Measurements from ENCODE around the gene ZSCAN5C.
"Not testable (repeated sequence)": the region's sequence is repeated elsewhere in the genome, so short reads cannot be mapped to it uniquely, and the experiment has no call there.

ZSCAN5C gene

DNA sequence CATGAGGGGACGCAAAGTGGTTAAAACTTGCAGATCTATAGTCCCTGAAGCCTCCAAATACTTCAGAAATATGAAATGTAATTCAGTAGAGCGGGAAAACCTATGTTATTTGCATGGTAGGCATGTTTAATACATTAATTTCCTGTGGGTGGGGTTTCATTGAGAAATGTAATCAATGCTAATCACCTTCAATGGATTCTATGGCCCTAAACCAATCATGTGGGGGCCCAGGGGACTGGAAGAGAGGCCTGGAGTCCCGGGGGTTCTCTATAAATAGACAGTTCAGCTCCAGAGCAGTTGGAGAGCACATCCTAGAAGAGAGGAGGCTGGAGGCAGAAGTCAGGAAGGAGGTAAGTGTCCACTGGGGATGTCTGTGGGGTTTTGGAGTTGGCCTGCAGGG is at the start of gene ZSCAN5C:
ZSCAN5C (plus strand) TSS at position 301 of the 400 bp plus-strand sequence. CDS start 3,641 bp downstream, outside the sequence.
- no peak for DNase-seq

- DNase-seq, result no peak
Observed at GRCh38 chr19:56152644-56153043, 49.4 kb upstream of the ZSCAN5C start.

GRCh38 chr19:56153507-56153906 is 48.6 kb upstream of the ZSCAN5C start:
- no peak for DNase-seq

- peak in 1 of 2 experiments; percentile 45 for DNase-seq
Observed at GRCh38 chr19:56155124-56155687, 46.9 kb upstream of the ZSCAN5C start.

GRCh38 chr19:56156768-56157167 is 45.3 kb upstream of the ZSCAN5C start:
- DNase-seq, result no peak

GRCh38 chr19:56158170-56158757 is 43.8 kb upstream of the ZSCAN5C start:
- DNase-seq, result no peak

- no peak for DNase-seq
Observed at GRCh38 chr19:56159009-56159559, 43.0 kb upstream of the ZSCAN5C start.

DNA sequence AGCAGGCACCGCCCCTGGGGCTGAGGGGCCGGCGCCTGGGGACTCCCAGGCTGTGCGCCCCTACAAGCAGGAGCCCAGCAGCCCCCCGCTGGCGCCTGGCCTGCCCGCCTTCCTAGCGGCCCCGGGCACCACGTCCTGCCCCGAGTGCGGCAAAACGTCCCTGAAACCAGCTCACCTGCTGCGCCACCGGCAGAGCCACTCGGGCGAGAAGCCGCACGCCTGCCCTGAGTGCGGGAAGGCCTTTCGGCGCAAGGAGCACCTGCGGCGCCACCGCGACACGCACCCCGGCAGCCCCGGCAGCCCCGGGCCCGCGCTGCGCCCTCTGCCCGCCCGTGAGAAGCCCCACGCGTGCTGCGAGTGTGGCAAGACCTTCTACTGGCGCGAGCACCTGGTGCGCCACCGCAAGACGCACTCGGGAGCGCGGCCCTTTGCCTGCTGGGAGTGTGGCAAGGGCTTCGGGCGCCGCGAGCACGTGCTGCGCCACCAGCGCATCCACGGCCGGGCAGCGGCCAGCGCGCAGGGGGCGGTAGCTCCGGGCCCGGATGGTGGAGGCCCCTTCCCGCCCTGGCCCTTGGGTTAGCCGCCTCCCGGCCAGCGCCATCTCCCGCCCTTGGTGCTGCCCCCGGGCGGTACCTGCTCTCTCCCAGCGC is 42.3 kb upstream of the ZSCAN5C start:
- no peak for DNase-seq

DNA sequence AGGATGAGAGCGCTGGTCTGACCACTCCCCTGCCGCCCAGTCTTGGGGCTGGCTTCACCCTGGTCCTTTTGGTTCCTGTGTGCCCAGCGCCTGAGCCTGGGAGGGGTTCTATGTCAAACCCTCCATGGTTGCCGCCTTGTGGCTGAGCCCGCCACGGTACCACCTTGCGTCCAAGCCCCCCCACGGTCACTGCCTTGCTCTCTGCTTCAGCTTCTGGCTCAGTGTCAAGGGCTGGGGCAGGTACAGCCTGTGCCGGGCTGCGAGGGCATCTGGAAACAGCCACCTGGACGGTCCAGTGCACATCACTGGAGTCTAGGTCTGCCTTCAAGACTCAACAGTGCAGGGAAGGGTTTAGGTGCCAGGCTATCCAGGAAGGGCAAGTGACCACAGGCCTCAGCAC is 40.5 kb upstream of the ZSCAN5C start:
- no peak for DNase-seq

GRCh38 chr19:56162258-56162657 is 39.8 kb upstream of the ZSCAN5C start:
- DNase-seq, result no peak

DNA sequence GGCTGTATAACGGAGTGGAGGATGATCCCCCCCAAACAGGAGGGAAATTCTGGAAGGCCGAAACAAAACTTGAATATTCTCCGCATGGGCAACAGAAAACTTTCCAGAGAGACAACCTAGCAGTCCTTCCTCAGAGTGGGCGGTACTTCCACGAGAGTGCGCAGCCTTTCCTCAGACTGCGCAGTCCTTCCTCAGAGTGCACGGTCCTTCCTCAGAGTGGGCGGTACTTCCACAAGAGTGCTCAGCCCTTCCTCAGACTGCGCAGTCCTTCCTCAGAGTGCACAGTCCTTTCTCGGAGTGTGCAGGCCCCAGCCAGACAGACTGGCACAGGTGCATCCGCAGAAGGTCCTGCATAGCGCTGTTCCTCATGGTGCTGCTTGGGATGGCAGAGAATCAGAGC is 39.0 kb upstream of the ZSCAN5C start:
- DNase-seq, result no peak

DNA sequence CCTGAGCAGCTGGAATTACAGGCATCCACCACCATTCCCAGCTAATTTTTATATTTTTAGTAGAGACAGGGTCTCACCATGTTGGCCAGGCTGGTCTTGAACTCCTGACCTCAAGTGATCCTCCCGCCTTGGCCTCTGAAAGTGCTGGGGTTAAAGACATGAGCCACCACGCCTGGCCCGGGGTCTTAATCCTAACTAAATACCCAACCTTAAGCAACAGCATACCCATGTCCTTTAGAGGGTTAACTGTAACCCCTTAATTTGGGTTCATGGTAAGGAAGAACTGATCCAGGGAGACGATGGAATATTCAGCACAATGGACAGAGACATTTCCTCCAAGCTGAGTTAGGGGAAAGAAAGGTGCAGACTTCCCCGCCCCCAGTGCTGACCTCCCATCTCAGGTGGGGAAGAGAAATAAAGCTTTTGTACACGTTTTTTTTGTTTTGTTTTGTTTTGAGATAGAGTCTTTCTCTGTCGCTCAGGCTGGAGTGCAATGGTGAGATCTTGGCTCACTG is 35.0 kb upstream of the ZSCAN5C start:
- DNase-seq, result no peak

DNA sequence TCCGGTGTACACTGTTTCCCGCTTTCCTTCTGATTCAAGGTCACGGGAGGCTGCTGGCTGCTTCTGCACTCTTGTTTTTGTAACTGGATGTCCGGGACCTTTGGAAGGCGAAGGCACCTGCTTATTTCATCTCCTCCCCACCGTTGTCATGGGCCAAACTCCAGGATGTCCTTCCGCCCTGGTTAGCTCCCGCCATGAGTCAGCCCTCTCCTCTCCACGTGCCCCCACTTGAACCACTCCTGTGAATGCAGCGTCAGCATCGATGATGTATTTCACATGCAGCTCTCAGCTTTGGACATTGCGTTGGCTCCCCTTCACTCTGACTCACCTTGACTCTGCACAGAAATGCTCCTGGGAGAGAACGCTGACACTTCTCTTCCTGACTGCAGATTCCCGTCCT is 31.8 kb upstream of the ZSCAN5C start:
- DNase-seq, result no peak

DNA sequence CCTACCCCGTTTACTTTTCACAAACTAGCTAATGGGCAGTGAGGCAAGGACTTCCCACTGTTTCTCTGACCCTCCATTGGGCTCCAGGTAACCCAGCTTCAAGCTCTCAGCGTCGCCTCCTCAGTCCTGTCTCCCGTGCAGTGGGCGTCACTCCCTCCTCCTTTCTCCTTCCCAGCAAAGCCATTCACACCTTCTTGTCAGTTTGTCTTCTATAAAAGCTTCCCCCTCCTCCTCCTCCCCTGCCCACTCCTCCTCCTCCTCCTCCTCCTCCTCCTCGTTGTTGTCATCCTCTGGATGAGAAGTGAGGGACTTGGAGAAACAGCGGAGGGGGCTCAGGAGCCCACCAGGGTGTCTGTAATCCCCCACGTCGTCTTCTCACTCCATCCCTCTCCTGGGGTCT is 28.0 kb upstream of the ZSCAN5C start:
- DNase-seq, result no peak

DNA sequence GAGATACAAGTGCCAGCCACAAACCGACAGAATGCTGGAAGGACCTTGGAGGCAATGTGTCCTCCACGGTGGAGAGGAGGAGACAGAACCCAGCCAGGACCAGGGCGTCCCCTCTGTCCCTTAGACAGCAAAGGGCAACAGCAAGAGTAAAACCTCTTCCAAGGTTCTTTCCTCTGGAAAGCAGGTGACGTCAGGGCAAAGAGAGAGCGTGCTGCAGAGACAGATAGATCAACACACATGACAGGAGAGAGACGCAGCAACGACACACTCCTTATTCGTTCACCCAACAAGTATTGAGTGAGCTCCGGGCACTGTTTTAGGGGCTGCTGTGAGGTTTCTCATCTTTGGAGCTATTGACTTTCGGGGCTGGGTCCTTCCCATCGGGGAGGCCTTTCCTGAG is 27.5 kb upstream of the ZSCAN5C start:
- peak in 1 of 2 experiments; percentile 12 for DNase-seq

DNA sequence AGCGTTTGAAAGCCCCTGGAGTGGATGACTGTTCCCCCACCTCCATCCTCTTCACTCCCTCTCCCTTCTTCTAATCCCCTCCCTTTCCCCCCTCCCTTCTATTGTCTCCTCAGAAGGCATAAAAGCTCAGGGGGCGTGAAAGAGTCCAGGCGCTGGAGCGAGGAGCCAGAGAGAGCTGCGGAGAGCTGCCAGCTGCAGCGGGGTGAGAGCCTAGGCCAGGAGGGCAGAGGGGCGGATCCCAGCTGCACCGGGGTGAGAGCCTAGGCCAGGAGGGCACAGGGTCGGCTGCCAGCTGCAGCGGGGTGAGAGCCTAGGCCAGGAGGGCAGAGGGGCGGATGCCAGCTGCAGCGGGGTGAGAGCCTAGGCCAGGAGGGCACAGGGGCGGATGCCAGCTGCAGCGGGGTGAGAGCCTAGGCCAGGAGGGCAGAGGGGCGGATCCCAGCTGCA is 26.2 kb upstream of the ZSCAN5C start, which contains the start of gene GALP:
GALP (plus strand) TSS at position 148 of the 447 bp plus-strand sequence. CDS start 1,101 bp downstream, outside the sequence.
- DNase-seq, result not testable (repeated sequence)

DNA sequence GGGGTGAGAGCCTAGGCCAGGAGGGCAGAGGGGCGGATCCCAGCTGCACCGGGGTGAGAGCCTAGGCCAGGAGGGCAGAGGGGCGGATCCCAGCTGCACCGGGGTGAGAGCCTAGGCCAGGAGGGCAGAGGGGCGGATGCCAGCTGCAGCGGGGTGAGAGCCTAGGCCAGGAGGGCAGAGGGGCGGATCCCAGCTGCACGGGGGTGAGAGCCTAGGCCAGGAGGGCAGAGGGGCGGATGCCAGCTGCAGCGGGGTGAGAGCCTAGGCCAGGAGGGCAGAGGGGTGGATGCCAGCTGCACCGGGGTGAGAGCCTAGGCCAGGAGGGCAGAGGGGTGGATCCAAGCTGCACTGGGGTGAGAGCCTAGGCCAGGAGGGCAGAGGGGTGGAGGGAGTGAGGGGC is 25.8 kb upstream of the ZSCAN5C start:
- not testable (repeated sequence) for DNase-seq

- peak; percentile 11 to 50 for DNase-seq
Observed at GRCh38 chr19:56176881-56177280, 25.2 kb upstream of the ZSCAN5C start.

DNA sequence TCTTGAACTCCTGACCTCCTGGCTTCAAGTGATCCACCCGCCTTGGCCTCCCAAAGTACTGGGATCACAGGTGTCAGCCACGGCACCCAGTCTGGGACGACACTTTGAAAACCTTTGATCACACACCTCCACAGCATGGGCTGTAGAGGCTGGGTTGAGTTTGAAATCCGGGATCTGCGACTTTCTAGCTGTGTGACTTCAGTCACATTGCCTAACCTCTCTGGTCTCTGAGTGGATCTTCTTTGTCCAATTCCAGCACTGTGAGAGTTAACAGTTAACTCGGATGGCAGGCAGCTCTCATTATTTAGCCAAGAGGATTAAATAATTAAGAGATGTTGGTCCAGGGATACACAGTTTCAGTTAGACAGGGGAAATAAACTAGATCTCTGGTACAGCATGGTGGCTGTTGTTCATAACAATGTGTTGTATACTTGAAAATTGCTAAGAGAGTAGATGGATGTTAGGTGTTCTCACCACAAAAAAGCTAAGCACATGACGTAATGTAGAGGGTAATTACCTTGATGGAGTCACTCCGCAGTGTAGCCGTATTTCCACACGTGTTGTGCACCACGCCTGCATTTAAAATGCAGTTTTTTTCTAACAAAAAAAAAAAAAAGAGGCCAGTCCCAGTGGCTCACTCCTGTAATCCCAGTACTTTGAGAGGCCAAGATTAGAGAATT is 24.4 kb upstream of the ZSCAN5C start:
- DNase-seq, result no peak

GRCh38 chr19:56189785-56190184 is 12.3 kb upstream of the ZSCAN5C start:
- DNase-seq, result no peak

- no peak for DNase-seq
Observed at GRCh38 chr19:56191115-56191514, 11.0 kb upstream of the ZSCAN5C start.

- no peak for DNase-seq
Observed at GRCh38 chr19:56191711-56192110, 10.4 kb upstream of the ZSCAN5C start.

DNA sequence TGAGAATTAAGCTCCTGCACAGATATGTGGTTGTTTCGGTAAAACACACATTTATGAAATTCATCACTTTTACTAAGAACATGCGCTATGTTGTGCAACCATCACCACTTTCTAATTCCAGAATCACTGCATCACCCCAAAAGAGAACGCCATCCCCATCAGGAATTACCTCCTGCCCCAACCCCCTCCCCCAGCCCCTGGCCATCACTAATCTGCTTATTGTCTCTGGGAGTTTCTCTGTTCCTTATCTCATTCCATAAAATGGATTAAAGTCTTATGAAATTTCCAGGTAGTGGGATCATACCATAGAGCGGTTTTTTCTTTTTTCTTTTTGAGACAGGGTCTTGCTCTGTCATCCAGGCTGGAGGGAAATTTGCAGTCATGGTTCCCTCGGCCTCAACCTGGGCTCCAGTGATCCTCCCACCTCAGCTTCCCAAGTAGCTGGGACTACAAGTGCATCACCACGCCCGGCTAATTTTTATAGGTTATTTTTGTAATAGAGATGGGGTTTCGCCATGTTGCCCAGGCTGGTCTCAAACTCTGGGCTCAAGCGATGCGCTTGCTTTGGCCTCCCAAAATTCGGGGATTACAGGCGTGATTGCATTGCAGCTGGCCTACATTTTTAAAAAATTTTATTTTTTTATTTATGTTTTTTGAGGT is 8.0 kb upstream of the ZSCAN5C start:
- no peak for DNase-seq
